HFFc6 (cell line): ENCODE data around the gene TTLL10. TPM values are rescaled to one million over a fixed set of nuclear protein-coding genes. Genes with fewer than 3 reads are reported as not detected.

ENCODE experiments used
- DNase-seq: peaks from one replicate; pipeline ENCODE4 v3.0.0-alpha.2; 2018
- H3K27ac Mint-ChIP-seq: 2 replicates; pipeline ENCODE4 v1.8.0; 2020; ENCODE audit warnings: mild to moderate bottlenecking, mixed read lengths
- H3K27me3 Mint-ChIP-seq: 2 replicates; pipeline ENCODE4 v1.8.0; 2021; ENCODE audit warnings: mild to moderate bottlenecking, moderate library complexity, mixed read lengths; ENCODE audit not compliant: insufficient read depth
- H3K36me3 Mint-ChIP-seq: 2 replicates; pipeline ENCODE4 v1.8.0; 2021; ENCODE audit warnings: low read depth, mixed read lengths
- H3K4me1 Mint-ChIP-seq: 2 replicates; pipeline ENCODE4 v1.8.0; 2020; ENCODE audit warnings: low read depth, mixed read lengths
- H3K4me3 Mint-ChIP-seq: 2 replicates; pipeline ENCODE4 v1.8.0; 2020; ENCODE audit warnings: mild to moderate bottlenecking, moderate library complexity, mixed read lengths
- H3K9me3 Mint-ChIP-seq: 2 replicates; pipeline ENCODE4 v1.8.0; 2020; ENCODE audit warnings: mild to moderate bottlenecking, mixed read lengths
- CTCF ChIP-seq: fragments of 200-600 bp; sonication (generic); IDR thresholded peaks from 2 replicates; pipeline ENCODE4 v1.5.0; 2021; ENCODE audit warnings: antibody characterized with exemption, mild to moderate bottlenecking
- total RNA-seq, 6 experiments: library from RNA; stranded (reverse); fragmentation: NEBNext Ultra II Directional; extraction: Animal tissue kit (Norgen Biotek cat#: 25700); gene quantifications; 2 replicates in 1 of 6; 3 replicates in 5 of 6; pipeline ENCODE4 v1.2.3, GENCODE V29; 2021

The TTLL10 gene
- total RNA-seq, 6 experiments from 2014 or later, result not detected

DNA sequence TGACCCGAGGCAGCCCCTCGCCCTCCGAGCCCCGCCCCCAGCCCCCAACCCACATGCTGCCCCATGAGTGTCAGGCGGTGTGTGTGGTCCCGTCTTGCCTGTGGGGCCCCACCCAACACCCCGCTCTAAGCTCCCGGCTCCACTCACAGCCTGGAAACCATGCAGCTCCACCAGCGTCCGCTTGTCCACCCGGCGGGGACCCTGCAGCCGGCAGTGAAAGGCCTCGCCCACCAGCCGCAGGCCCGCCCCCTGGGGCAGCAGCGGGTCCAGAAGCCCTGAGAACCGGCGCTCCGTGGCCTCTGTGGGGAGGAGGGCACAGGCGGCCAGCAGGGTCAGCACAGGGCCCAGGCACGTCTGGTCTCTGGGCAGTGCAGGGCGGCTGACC is 70.1 kb downstream of the TTLL10 start:
- no peak for TF ChIP-seq CTCF
- no peak for DNase-seq
- no peak overlapping the region for H3K27ac Mint-ChIP-seq
- H3K9me3 Mint-ChIP-seq, result no peaks in the 10 kb centered on the region
- H3K4me1 Mint-ChIP-seq, result no peaks in the 10 kb centered on the region
- peaks cover 4% of the 10 kb centered on the region for H3K27me3 Mint-ChIP-seq
- no peak overlapping the region for H3K4me3 Mint-ChIP-seq
- no peaks in the 10 kb centered on the region for H3K36me3 Mint-ChIP-seq

DNA sequence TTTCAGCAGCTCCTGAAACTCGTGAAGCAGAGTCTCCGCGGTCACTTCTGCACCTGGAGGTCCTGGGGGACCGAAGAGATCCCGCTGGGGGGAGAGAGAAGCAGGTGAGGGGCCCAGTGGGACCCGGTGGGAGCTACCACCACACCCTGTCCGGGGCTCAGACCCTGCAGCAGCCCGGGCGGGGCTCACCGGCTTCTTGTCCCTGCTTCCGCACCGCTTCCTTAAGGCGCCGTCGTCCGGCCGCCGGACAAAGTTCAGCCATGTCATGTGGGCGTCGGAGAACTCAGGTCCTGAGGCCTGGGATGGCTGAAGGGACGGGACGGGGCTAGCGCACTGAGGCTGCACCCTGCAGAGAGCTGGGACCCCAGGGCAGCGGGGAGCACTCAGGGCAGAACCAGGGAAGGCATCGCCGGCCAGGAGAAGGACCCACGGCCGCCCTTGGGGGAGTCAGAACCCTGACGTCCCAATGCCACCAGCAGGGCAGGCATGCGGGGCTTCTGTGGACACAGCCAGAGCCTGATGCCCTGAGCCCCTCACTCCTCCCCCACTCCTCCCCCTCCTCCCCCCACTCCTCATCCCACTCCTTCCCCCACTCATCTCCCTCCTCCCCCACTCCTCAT is 70.6 kb downstream of the TTLL10 start:
- Mint-ChIP-seq H3K4me1 (no peaks in the 10 kb centered on the region), H3K27me3 (peaks cover 4% of the 10 kb centered on the region), H3K36me3 (no peaks in the 10 kb centered on the region), H3K4me3 (no peak overlapping the region), H3K27ac (no peak overlapping the region), H3K9me3 (no peaks in the 10 kb centered on the region)
- no peak for TF ChIP-seq CTCF
- DNase-seq, result no peak

DNA sequence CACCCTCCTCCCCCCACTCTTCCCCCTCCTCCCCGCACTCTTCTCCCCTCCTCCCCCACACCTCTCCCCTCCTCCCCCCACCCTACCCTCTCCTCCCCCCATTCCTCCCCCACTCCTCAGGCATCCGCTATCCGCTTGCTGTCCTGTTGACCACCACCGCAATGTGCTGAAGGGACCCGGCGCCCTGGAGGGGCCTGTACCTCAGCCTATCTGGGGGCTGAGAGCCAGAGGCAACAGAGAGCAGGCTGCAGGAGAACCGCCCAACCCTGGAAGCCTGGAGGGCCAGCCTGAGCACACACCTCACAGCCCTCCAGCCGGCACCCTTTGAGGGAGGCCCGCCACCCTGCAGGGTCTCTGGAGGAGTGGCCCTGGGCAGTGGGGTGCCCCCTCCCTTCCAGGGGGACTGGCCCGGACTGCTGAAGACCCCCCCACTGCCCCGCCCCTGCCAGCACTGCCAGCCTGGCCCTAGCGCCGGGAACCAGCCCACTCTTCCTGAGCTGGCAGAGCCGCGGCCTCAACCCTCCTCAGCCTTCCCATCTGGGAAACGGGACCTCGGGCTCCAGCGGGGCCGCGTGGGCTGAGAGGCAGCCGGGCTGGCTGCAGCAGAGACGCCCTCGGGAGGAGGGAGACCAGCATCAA is 71.6 kb downstream of the TTLL10 start:
- TF ChIP-seq CTCF, result no peak
- DNase-seq, result no peak
- no peaks in the 10 kb centered on the region for H3K36me3 Mint-ChIP-seq

DNA sequence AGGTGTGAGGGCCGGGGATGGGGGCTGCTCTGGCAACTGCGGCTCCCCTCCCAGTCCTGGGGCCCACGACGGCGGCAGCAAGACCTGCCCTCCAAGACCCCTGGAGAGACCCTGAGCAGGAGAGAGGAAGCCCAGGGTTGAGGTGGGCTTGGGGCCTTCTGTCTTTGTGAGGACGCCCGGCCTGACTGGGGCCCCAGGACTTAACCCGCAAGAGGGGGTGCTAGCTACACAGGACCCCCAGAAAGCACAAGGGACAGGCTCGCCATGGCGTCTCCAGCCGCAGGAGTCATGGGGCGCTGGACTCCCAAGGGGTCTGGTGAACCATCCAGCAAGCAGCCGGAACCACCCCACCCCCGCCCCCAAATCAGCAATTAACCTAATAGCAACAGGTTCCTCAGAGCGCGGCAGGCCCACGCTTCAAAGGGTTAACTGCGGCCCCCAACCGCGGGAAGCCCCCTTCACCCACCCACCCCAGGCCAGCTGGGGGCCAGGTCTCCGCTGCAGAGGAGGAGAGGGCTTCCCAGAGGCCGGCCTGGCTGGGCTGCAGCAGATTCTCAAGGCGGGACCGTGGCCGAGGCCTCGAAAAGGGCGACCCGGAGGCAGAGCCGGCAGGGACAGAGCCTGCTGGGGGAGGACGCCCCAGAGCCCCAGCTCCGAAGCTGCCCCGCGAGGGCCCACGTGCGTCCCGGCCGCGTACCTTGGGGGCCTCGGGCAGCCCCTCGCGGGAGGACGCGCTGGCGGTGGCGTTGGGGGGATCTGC is 72.3 kb downstream of the TTLL10 start:
- H3K27ac Mint-ChIP-seq, result no peak overlapping the region
- no peak overlapping the region for H3K4me3 Mint-ChIP-seq
- DNase-seq, result no peak
- H3K27me3 Mint-ChIP-seq, result peaks cover under 1% of the 10 kb centered on the region; the same call in 1 of the 2 replicates
- no peaks in the 10 kb centered on the region for H3K9me3 Mint-ChIP-seq
- no peaks in the 10 kb centered on the region for H3K36me3 Mint-ChIP-seq
- TF ChIP-seq CTCF, result no peak
- no peaks in the 10 kb centered on the region for H3K4me1 Mint-ChIP-seq

More for the DNA sequence above, 71.6 kb downstream of the TTLL10 start:
- Mint-ChIP-seq H3K27me3 (peaks cover 2% of the 10 kb centered on the region; the same call in 1 of the 2 replicates), H3K9me3 (no peaks in the 10 kb centered on the region), H3K27ac (no peak overlapping the region), H3K4me3 (no peak overlapping the region), H3K4me1 (no peaks in the 10 kb centered on the region)

GRCh38 chr1:1246577-1247340 is 73.1 kb downstream of the TTLL10 start, which contains the start of gene C1QTNF12:
Gene C1QTNF12, minus strand, starts transcription at chr1:1246722. Its CDS starts 32 bp downstream, at chr1:1246690.
- no peaks in the 10 kb centered on the region for H3K4me1 Mint-ChIP-seq
- H3K4me3 Mint-ChIP-seq, result no peak within 1 kb of the TSS
- DNase-seq, result no peak
- TF ChIP-seq CTCF, result no peak
- no peak within 1 kb of the TSS for H3K27ac Mint-ChIP-seq
- H3K27me3 Mint-ChIP-seq, result peaks cover 2% of the 10 kb centered on the region; the same call in 1 of the 2 replicates
- no peaks in the 10 kb centered on the region for H3K36me3 Mint-ChIP-seq
- H3K9me3 Mint-ChIP-seq, result no peaks in the 10 kb centered on the region
